ENCODE results near the gene SLC26A1.

SLC26A1 gene

DNA sequence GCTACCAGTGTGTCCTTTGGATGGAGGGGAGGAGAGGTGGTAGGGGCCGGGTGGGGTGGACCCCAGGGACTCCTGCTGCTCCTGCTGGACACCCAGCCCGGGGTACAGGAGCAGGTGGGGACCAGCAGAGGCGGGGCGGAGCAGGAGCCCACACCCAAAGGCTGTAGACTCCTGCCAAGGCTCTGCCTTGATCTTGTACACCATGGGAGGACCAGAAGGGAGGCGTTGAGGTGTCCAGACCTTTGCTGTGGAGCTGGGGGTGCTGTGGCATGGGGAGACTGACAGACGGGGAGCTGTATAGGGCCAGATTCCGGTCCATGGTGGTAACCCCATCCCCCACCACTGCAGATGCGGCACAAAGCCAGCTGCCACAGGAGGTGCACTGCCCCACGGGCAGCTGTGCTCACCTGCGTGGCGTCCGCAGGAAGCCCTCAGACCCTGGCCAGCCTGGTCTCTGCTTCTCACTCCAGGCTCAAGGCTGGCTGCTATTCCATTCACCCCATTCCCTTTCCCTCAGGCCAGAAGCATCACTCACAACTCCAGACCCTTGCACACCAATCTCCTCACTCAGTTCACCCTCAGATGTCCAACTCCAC, 5.0 kb upstream of the SLC26A1 start:
- DNase-seq (ENCODE audit: low read depth), result no peak

DNA sequence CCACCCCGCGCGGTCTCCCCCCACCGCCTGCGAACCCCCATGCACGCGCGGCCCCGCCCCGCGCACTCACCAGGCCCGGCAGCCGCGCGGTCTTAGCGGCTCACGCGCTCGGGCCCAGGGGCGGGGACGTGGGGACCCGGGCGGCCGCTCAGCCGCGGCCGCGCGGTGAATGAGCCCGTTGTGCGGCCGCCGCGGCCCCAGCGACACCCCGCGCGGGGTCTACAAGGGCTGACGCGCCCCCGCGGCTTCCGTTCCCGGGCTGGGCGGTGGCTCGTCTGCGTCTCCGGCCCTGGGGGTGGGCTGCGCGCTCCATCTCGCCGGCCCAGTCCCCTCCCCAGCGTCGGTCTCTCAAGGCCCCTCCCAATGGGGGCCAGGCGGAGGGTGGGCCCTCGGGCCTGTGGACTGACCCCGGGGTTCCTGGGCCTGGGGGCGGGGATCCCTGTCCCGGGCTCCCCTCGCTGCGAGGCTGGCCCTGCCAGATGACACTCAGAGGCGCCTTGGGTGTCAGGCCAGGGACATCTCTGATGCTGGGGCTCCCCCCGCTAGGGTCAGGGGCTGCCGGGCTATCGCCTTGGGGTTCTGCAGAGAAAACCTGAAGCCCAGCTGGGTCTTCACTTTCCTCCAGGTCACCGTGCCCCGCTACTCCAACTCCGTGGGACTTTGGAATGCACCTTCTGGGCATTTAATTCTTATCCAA, 4.3 kb upstream of the SLC26A1 start:
- no peak for DNase-seq (ENCODE audit: low read depth)

- DNase-seq (ENCODE audit: low read depth), result no peak
These were observed 3.8 kb upstream of the SLC26A1 start for GRCh38 chr4:996997-997374.

GRCh38 chr4:996030-996996, 3.1 kb upstream of the SLC26A1 start:
- no peak for DNase-seq (ENCODE audit: low read depth)

- no peak for DNase-seq (ENCODE audit: low read depth)
These were observed 2.3 kb upstream of the SLC26A1 start for GRCh38 chr4:995311-996026.

- DNase-seq (ENCODE audit: low read depth), result peak; percentile 51
These were observed 700 bp downstream of the SLC26A1 start for GRCh38 chr4:992297-993110.

- DNase-seq (ENCODE audit: low read depth), result no peak
These were observed 1.5 kb downstream of the SLC26A1 start for GRCh38 chr4:991451-992296.

- DNase-seq (ENCODE audit: low read depth), result no peak
These were observed 2.3 kb downstream of the SLC26A1 start for GRCh38 chr4:990746-991367.

GRCh38 chr4:989722-990471, 3.3 kb downstream of the SLC26A1 start:
- DNase-seq (ENCODE audit: low read depth), result no peak

DNA sequence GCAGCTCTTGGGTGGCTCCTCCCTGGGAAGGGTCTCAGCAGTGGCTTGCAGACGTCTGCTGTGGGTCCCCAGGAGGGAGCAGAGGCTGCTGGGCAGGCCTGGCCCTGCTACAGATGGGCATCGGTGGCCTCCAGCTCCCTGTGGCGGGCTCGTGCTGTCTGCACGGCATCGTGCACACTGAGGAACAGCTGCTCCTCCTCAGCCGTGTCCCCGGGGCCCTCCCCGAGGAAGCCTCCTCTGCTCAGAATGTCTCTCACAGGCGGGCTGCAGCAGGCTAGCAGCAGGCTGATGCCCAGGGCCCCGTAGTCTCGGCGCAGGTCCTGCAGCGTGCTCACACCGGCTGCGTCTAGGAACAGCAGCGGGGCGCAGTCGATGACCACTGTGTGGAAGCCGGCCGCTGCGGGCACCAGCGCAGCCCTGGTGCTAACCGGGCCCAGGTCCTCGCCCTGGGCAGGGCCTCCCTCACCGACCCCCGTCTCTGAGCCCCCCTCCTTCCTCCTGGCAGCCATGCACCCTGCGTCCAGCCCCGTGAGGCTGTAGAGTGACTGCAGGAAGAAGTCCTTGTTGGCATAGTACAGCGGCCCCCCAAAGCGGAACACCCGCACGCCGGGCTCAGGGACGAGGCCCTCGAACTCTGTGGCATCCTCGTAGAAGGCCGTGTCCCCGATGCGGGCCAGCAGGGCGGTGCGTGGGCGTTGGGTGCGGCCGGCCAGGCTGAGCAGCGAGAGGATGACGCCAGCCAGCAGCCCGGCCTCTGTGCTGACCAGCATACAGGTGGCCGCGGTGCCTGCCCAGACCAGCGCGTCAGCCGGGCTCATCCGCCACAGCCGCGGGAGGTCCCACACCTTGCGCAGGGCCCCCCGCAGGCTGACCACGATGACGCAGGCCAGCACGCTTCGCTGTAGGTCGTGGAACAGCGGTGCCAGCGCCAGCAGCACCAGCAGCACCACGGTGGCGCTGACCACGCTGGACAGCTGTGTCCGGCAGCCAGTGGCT, 4.2 kb downstream of the SLC26A1 start:
- no peak for DNase-seq (ENCODE audit: low read depth)

- DNase-seq (ENCODE audit: low read depth), result peak; percentile 43
These were observed 5.3 kb downstream of the SLC26A1 start for GRCh38 chr4:987624-988513.

- DNase-seq (ENCODE audit: low read depth), result peak; percentile 65
These were observed 6.2 kb downstream of the SLC26A1 start, which contains the start of gene IDUA for GRCh38 chr4:986879-987623. Gene IDUA, plus strand, starts transcription at chr4:987044. Its CDS starts 41 bp downstream, at chr4:987085.

GRCh38 chr4:986428-986878, 6.8 kb downstream of the SLC26A1 start:
- DNase-seq (ENCODE audit: low read depth), result no peak

DNA sequence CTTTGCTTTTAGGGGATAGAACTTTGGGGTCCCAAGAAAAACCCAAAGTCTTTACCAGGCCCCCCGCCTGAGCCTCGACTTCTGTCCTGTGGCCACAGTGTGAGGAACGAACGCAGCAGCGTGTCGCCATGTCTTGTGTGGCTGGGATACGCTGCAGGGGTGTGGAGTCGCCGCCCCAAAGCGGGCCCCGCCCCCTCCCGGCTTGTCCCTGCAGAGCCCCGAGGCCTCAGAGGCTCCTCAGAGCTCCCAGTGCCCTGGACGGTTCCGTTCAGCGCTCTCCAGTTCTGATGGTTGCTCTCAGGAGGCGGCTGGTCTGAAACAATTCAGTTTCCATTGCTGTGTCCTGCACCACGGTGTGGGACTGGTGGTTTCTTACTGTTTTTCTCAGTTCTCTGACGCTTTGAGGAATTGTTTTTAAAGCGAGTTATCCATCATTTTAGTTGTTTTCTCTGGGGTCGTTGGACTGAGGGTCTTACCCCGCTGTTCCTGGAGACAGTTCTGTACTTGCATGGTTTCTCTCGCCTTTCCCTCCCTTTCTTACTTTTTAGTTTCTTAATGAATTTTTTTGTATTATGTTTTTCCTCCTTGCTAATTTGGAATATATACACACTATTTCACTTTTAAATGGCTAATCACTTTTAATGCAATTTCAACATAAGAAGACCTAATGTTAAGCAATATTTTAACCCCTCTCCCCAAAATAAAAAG, 7.9 kb downstream of the SLC26A1 start:
- DNase-seq (ENCODE audit: low read depth), result no peak

DNA sequence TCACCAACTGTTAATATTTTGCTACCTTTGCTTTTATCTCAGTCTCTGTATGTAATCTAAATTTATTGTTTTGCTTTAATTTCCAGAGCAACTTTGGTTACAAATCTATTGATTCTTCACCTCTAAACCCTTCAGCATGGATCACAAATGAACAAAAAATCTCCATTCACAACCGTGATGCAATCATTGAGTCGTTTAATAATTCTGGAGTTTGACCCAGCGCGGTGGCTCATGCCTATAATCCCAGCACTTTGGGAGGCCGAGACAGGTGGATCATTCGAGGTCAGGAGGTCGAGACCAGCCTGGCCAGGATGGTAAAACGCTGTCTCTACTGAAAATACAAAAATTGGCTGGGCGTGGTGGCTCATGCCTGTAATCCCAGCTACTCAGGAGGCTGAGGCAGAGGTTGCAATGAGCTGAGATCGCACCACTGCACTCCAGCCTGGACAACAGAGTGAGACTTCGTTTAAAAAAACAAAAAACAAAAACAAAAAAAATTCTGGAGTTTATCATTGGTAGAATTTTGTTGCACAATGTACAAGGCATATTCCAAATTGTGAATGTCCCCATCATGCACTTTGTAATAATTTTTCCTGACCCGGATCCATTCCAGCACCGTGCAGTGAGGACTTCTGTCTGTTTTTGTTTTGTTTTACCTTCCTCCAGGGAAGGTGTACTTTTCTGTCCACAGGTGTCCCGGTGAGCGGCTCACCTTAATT, 8.7 kb downstream of the SLC26A1 start:
- no peak for DNase-seq (ENCODE audit: low read depth)
